Ascending aorta (tissue), 2 donors: ENCODE data around the gene SLC8A2. TPM values are rescaled to one million over a fixed set of nuclear protein-coding genes. Genes with fewer than 3 reads are reported as not detected.
"Not testable (repeated sequence)": the region's sequence is repeated elsewhere in the genome, so short reads cannot be mapped to it uniquely, and the experiment has no call there.

Experiments used
- DNase-seq, 2 donors: peaks; one replicate each; pipeline ENCODE4 v3.0.0-alpha.2; 2019; ENCODE audit warnings: low spot score in 2 of 2
- H3K27ac ChIP-seq, 2 donors: fragments of 200-600 bp; sonication (generic); one replicate each; pipeline ENCODE4 v1.5.1; 2016 to 2017; ENCODE audit warnings: mild to moderate bottlenecking in 1 of 2
- H3K27me3 ChIP-seq: fragments of 200-600 bp; sonication (generic); one replicate; pipeline ENCODE4 v1.5.1; 2017
- H3K36me3 ChIP-seq, 2 donors: fragments of 200-600 bp; sonication (generic); one replicate each; pipeline ENCODE4 v1.5.1; 2016
- H3K4me1 ChIP-seq, 2 donors: fragments of 200-600 bp; sonication (generic); one replicate each; pipeline ENCODE4 v1.5.1; 2016 to 2017; ENCODE audit warnings: mild to moderate bottlenecking in 1 of 2
- H3K4me3 ChIP-seq, 2 donors: fragments of 200-600 bp; sonication (generic); one replicate each; pipeline ENCODE4 v1.5.1; 2016 to 2017; ENCODE audit warnings: mild to moderate bottlenecking in 1 of 2
- H3K9me3 ChIP-seq, 2 donors: fragments of 200-600 bp; sonication (generic); one replicate each; pipeline ENCODE4 v1.5.1; 2016
- intact Hi-C: fragments of 100-400 bp; cut with DNase I; formaldehyde crosslinking; loops from one replicate; pipeline ENCODE4 v1.15.1; 2023
- total RNA-seq: library from RNA; depleted of rRNA; stranded (reverse); fragments of >200 nt; gene quantifications from one replicate; pipeline ENCODE4 v1.1.0, GENCODE V29; 2016
- TF ChIP-seq, protein P1 (sequence below), 3 experiments: fragments of 200-600 bp in 2 of 3; fragments of 450-650 bp in 1 of 3; sonication (generic) in 2 of 3; IDR thresholded peaks; one replicate each; pipeline ENCODE4 v1.5.1; 2016 to 2019; ENCODE audit warnings: antibody characterized with exemption in 3 of 3, mild to moderate bottlenecking in 1 of 3, moderate library complexity in 1 of 3

SLC8A2 gene
- total RNA-seq, 1 donor from 2014 or later: not detected

GRCh38 chr19:47489072-47489914 is 17.6 kb upstream of the SLC8A2 start:
- no peaks in the 10 kb centered on the region for H3K27me3 ChIP-seq
- no peak overlapping the region for H3K4me3 ChIP-seq
- H3K27ac ChIP-seq: no peak overlapping the region
- TF ChIP-seq, protein P1, sequence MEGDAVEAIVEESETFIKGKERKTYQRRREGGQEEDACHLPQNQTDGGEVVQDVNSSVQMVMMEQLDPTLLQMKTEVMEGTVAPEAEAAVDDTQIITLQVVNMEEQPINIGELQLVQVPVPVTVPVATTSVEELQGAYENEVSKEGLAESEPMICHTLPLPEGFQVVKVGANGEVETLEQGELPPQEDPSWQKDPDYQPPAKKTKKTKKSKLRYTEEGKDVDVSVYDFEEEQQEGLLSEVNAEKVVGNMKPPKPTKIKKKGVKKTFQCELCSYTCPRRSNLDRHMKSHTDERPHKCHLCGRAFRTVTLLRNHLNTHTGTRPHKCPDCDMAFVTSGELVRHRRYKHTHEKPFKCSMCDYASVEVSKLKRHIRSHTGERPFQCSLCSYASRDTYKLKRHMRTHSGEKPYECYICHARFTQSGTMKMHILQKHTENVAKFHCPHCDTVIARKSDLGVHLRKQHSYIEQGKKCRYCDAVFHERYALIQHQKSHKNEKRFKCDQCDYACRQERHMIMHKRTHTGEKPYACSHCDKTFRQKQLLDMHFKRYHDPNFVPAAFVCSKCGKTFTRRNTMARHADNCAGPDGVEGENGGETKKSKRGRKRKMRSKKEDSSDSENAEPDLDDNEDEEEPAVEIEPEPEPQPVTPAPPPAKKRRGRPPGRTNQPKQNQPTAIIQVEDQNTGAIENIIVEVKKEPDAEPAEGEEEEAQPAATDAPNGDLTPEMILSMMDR (IDR thresholded peaks at IDR 0.05): no peak
- DNase-seq: no peak
- peaks cover 0 to 8% of the 10 kb centered on the region in 2 donors for H3K4me1 ChIP-seq
- H3K9me3 ChIP-seq: no peaks in the 10 kb centered on the region
- peaks cover 52 to 55% of the 10 kb centered on the region in 2 donors for H3K36me3 ChIP-seq
- intact Hi-C loops: no loop called here

- DNase-seq: no peak
- Histone ChIP-seq H3K4me1 (peaks cover 0 to 8% of the 10 kb centered on the region in 2 donors), H3K27me3 (no peaks in the 10 kb centered on the region), H3K9me3 (no peaks in the 10 kb centered on the region), H3K4me3 (no peak overlapping the region), H3K27ac (no peak overlapping the region), H3K36me3 (peaks cover 48 to 50% of the 10 kb centered on the region in 2 donors)
- TF ChIP-seq, protein P1 (IDR thresholded peaks at IDR 0.05): no peak
- intact Hi-C loops: no loop called here
These were observed 16.1 kb upstream of the SLC8A2 start for GRCh38 chr19:47487551-47488515.

- intact Hi-C loops: no loop called here
- DNase-seq: no peak
- H3K9me3 ChIP-seq: no peaks in the 10 kb centered on the region
- H3K4me3 ChIP-seq: no peak overlapping the region
- TF ChIP-seq, protein P1 (IDR thresholded peaks at IDR 0.05): no peak
- H3K27me3 ChIP-seq: no peaks in the 10 kb centered on the region
- peaks cover 0 to 8% of the 10 kb centered on the region in 2 donors for H3K4me1 ChIP-seq
- no peak overlapping the region for H3K27ac ChIP-seq
- H3K36me3 ChIP-seq: peaks cover 38 to 41% of the 10 kb centered on the region in 2 donors
These were observed 15.2 kb upstream of the SLC8A2 start for GRCh38 chr19:47486900-47487299.

DNA sequence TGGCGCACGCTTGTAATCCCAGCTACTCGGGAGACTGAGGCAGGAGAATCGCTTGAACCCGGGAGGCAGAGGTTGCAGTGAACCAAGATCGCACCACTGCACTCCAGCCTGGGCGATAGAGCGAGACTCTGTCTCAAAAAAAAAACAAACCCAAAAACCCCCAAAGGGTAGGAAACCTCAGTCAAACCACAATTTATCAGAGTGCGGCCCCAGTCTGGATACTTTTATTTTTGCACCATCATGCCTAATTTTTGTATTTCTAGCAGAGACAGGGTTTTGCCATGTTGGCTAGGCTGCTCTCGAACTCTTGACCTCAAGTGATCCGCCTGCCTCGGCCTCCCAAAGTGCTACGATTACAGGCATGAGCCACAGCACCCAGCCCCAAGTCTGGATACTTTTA is 14.5 kb upstream of the SLC8A2 start:
- intact Hi-C loops, H3K27me3 ChIP-seq, H3K9me3 ChIP-seq, H3K27ac ChIP-seq, H3K4me3 ChIP-seq, H3K4me1 ChIP-seq, DNase-seq: not testable (repeated sequence)
- H3K36me3 ChIP-seq: peaks cover 31 to 34% of the 10 kb centered on the region in 2 donors

DNA sequence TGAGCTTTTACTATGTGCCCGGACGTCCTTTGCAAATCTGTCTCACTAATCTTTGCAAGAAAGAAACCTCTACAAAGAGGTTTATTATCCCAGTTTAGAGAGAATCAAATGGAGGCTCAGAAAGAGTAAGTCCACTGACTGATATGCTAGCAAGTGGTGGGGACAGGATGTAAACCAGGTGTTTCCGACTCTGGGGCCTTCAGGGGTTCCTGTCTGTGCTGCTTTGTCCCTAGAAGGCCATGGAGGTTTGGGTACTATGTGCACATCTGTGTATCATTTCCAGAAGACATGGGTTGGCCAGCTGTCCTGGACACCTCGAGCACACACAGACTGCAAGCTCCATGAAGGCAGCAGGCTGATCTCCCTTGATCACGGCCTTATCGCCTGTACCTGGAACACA is 13.5 kb upstream of the SLC8A2 start:
- intact Hi-C loops: no loop called here
- H3K9me3 ChIP-seq: no peaks in the 10 kb centered on the region
- peaks cover 23 to 27% of the 10 kb centered on the region in 2 donors for H3K36me3 ChIP-seq
- no peaks in the 10 kb centered on the region for H3K27me3 ChIP-seq
- no peak overlapping the region for H3K27ac ChIP-seq
- H3K4me3 ChIP-seq: no peak overlapping the region
- DNase-seq: no peak
- TF ChIP-seq, protein P1 (IDR thresholded peaks at IDR 0.05): no peak
- H3K4me1 ChIP-seq: peaks cover 0 to 8% of the 10 kb centered on the region in 2 donors
